GM18951 (cell line): ENCODE data around the gene PRM2.

Experiments
- POLR2A ChIP-seq: IDR thresholded peaks from 4 replicates; pipeline ENCODE4 v1.6.1; 2011; ENCODE audit warnings: mild to moderate bottlenecking; ENCODE audit not compliant: insufficient read length, insufficient read depth; ENCODE audit errors: extremely low read depth
- in situ Hi-C: fragments of 300-500 bp; cut with MboI; formaldehyde crosslinking; loops from one replicate; pipeline ENCODE4 v1.12.0; 2022; ENCODE audit warnings: low sequenced_read_pairs, mixed read lengths, inconsistent platforms; ENCODE audit not compliant: unreplicated experiment

Gene PRM2

DNA sequence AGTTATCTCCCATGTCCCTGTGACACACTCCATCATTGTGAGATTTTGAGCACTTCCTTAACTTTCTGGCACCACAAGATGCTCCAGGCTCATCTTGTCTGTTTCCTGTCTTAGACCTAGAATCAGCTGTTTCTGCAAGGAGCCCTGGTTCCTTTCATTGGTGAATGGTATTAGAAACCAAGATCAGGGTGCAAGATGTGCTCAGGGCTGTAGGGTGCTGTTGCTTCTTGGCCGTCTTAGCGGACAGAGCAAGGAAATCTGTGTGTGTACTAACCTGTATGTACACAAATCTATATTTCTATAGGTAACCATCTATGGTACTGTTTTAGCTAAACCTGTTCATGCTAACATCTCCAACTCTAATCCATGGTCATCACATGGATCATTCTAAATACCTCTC, 12.9 kb upstream of the PRM2 start:
- no peak for TF ChIP-seq POLR2A
- in situ Hi-C loops: no loop called here

DNA sequence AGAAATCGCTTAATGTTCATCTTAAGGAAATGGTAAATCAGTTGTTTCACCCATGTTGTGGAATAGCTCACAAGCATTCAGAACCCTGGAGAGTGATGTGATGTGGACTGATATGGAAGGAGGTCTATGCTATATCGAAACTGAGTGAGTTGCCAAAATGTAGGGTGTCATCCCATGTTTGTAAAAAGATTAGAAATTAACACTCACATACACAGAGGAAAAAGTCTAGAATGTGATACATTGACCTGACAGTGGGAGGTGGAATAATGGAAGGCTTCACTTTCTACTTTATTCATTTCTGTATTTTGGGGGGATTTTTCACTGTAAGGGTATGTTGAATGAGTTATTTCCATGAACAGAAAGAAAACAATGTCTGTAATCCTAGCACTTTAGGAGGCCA, 9.6 kb upstream of the PRM2 start:
- no peak for TF ChIP-seq POLR2A
- in situ Hi-C loops: no loop called here

DNA sequence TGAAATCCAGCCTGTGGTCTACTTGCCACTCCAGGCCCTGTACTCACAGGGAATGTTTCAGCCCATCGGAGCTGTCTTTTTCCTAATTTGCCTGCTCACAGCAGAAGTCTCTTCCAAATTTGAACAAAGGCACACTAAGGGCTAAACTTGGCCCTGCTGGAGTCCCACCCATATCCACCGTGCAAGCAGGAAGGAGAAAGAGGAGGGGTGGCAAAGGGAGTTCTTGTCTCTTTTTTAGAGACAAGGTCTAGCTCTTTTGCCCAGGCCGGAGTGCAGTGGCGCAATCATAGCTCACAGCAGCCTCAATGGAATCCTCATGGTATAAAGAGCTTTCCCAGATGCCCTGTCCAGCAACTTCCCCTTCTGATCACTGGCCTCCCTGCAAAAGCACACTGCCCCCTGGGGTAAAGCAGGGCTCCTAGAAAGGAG, 7.6 kb upstream of the PRM2 start:
- TF ChIP-seq POLR2A: no peak
- in situ Hi-C loops: no loop called here

DNA sequence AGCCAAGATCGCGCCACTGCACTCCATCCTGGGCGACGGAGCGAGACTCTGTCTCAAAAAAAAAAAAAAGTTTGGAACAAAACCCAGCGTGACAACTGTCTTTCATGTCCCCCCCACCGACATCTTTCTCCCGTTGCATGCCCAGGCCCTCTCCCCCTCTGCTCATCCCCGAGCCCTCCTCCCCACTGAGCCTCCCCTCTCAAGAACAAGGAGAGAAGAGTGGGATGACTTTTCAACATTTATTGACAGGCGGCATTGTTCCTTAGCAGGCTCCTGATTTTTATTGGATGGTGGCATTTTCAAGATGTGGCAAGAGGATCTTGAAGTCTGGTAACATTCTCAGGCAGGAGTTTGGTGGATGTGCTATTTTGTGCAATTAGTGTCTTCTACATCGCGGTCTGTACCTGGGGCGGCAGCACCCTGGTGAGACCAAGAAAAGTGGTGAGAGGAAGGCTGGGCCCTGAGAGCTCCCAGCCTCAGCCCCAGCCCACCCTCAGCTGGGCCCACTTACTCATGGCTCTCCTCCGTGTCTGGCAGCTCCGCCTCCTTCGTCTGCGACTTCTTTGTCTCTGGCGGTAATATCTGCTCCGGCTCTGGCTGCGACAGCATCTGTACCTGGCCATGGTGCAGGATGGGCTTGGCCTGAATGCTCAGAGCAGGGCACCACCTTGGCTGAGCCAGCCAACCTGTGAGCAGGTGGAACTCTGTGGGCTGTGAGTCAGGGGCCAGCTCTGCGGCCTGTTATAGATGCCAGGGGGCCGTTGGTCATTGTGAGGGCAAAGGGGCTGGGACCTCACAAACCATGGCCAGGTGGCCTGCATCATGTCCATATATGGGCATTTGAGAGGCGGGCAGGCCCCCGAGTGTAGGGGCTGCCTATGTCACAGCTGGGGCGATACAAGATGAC, 4.6 kb upstream of the PRM2 start, which contains the start of gene PRM1:
PRM1 (minus strand) TSS at position 715 of the 907 bp plus-strand sequence; CDS start at position 623, 92 bp downstream.
- no peak for TF ChIP-seq POLR2A
- in situ Hi-C loops: no loop called here

DNA sequence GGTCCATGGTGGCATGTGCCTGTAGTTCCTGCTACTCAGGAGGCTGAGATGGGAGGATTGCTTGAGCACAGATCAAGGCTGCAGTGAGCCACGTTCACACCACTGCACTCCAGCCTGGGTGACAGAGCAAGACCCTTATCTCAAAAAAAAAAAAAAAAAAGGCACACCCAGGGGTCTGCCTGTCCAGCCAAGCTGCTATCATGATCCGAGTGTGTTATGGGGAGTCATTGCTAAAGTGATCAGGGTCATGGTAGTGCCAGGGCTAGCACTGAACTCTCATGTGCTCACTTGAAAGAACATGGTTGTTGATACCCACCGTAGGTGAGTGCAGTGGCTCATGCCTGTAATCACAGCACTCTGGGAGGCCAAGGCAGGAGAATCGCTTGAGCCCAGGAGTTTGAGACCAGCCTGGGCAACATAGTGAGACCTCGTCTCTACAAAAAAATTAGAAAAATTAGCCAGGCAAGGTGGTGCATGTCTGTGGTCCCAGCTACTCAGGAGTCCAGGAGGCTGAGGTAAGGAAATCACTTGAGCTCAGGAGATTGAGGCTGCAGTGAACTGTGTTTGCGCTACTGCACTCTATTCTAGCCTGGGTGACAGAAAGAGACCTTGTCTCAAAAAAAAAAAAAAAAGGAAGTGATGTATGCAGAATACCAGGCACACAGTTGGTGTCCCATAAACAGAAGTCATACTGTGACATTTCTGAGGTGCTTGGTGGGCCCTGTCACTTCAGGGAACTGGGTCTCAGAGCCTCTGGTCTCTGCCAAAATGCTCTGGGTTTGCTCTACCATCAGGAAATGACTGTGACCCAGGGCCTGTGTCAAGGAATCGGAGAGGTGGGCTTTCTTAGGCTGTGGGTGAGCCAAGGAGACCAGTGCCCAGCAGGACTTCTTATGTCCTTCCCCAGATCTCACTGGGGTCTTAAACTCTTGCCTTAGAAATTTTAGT, 2.7 kb upstream of the PRM2 start:
- no peak for TF ChIP-seq POLR2A
- in situ Hi-C loops: no loop called here

DNA sequence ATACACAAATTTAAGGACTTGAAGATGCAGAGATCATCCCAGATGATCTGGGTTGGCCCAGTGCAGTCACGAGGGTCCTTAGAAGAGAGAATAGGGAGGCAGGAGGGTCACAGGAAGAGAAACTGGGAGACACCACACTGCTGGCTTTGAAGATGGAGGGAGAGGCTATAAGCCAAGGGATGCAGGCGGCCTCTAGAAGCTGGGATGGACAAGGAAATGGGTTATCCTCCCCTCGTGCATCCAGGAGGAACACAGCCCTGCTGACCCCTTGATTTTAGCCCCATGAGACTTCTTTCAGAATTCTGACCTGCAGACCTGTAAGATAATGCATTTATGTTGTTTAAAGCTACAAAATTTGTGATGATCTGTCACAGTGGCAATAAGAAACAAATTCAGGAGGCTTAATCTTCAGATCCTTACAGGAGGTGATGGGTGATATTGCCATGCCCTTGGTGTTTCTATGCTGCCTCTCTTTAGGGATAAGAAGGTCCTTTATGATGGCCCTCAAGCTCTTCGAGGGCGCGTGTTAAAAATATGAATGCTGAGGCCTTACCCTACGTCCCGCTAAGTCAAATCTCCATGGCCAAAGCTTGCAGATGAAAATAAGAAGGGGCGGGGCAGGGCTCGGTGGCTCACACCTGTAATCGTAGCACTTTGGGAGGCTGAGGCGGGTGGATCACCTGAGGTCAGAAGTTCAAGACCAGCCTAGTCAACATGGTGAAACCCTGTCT, 1.5 kb upstream of the PRM2 start:
- in situ Hi-C loops: no loop called here
- TF ChIP-seq POLR2A: no peak

DNA sequence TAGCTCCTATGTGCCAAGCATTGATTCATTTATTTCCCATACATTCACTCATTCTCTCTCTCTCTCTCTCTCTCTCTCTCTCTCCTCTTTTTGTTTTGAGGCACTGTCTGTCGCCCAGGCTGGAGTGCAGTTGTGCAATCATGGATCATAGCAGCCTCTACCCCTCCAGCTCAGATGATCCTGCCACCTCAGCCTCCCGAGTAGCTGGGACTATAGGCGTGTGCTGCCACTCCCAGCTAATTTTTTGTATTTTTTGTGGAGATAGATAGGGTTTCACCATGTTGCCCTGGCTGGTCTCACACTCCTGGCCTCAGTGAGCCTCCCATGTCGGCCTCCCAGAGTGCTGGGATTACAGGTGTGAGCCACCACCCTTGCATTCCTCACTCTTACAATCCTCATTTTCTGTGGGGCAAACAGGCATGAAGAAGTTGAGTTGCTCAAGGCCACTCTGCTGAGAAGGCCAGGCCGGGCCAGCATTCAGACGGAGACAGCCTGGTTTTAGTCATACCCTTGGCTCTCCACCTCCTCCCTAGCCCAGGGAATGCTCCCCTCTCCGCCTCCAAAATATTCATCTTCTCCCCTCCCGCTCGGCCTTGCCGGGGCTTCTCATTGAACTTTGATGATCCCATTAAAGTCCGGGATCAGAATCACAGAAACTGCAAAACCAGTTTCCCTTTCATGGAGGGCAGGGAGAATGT, 765 bp upstream of the PRM2 start:
- TF ChIP-seq POLR2A: no peak
- in situ Hi-C loops: no loop called here

DNA sequence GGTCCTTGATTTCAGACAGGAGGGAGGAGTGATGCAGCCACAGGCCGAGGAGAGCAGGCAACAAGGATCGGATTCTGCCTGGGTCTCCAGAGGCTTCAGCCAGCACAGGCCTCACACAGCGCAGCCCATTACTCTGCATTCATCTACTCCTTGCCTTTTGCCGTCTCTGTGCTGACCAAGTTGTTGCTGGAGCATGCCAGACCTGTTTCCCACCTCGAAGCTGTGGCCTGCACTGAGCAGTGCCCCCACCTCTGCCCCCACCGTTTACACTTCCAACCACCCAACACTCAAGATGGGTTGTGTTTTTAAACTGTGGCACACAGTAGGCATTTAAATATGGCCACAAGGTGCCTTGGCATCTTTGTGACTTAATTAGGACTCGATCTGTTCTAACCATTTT, 1.3 kb downstream of the PRM2 start:
- TF ChIP-seq POLR2A: no peak
- in situ Hi-C loops: no loop called here

DNA sequence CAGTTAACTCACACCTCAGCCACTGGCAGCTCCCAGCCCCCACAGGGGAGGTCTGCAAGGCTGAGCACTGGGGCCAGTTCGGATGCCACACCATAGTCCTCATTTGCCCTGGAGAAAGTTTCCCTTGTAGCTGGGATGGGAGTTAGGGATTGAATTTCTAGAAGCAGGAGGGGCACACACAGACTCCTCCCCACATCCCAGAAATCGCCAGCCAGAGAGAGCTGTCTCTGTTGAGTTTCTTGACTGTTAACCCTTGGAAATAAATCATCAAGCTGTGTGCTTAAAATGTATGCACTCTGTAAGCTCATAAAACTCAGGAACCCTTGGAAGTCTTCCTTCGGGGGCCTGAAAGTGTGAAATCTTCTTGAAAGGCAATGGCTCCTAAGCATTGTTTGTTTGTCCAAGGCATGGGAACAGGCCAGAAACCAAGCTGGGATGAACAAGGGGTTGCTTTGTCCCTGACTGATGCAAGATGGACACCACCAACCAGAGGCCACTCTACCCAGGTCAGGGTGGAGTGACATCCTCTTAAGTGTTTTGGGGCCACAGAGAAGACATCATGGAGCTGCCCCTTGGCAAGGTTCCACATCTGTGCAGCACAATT, 2.5 kb downstream of the PRM2 start:
- TF ChIP-seq POLR2A: no peak
- in situ Hi-C loops: no loop called here

DNA sequence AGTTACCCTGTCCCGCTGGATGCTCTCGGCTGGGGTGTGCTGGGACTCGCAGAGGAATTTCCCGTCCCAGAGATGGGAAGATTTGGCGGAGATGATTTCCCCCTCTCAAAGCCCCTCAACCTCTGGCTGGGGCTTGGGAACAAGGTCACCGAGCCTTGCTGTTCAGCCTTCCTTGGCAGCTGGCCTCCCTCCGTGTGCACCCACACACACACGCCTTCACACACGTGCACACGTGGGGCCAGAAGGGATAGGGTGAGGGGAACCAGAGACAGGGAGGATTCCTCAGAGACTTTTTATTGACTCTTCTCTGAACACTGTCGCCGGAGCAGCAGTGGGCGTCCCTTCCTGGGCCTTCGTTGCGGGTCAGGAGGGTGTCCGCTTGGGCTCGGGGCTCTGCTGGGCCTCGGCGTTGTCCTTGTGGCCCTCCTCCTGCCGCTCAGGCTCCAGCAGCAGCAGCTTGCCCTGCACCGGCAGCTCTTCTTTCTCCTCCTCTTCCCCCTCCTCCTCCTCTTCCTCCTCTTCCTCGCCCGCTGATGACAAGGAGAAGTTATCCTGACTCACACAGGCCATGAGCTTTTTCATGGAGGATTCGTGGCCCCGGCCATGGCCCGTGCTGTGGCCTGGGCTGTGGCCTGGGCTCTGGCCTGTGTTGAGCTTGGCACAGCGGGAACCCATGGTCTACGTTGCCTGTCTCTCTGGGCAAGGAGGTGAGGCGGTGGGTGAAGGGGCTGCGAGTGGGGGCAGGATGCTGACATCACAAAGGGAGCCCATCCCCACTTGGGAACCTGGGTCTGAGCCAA, 3.2 kb downstream of the PRM2 start, which contains the start of gene PRM3:
PRM3 (minus strand) TSS at position 709 of the 800 bp plus-strand sequence; CDS start at position 675, 34 bp downstream.
- in situ Hi-C loops: no loop called here
- TF ChIP-seq POLR2A: no peak

DNA sequence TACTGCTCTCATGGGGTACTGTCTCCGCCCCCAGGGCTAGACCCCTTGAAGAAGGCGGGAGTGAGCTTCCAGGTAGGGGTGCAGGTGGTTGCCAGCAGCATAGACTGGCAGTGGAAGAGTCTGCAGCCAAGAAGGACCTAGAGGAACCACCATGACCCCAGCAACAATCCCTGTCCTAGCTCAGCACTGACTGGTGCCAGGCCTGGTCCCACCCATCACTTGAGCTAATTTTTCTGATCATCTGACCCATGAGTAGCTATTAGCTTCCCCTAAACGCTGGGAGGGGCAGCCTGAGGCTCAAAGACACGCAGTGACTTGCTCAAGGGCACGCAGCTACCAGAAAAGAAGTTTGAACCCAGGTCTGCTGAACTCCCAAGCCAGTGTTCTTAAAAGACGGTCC, 3.8 kb downstream of the PRM2 start:
- in situ Hi-C loops: no loop called here
- TF ChIP-seq POLR2A: no peak
